ENCODE results near the gene TMEM273.
A peak's percentile ranks its signal among the peaks of the same experiment; 100 is the strongest.

TMEM273 gene

GRCh38 chr10:49112098-49112497 lies 76.1 kb downstream of the TMEM273 start:
- no peak for DNase-seq

GRCh38 chr10:49111320-49111698 lies 76.9 kb downstream of the TMEM273 start:
- peak; percentile 40 for DNase-seq

- no peak for DNase-seq
Measured at GRCh38 chr10:49110684-49111319, 77.4 kb downstream of the TMEM273 start.

GRCh38 chr10:49109669-49110340 lies 78.4 kb downstream of the TMEM273 start:
- DNase-seq = peak; percentile 37

GRCh38 chr10:49108656-49109055 lies 79.5 kb downstream of the TMEM273 start:
- DNase-seq = no peak

- peak; percentile 20 for DNase-seq
Measured at GRCh38 chr10:49107887-49108267, 80.3 kb downstream of the TMEM273 start.

- DNase-seq = peak; percentile 30
Measured at GRCh38 chr10:49107111-49107886, 80.9 kb downstream of the TMEM273 start.

- peak; percentile 32 for DNase-seq
Measured at GRCh38 chr10:49106451-49106850, 81.7 kb downstream of the TMEM273 start.

- no peak for DNase-seq
Measured at GRCh38 chr10:49105076-49105475, 83.1 kb downstream of the TMEM273 start.
